ENCODE results near the gene PPM1H. TPM values are rescaled to one million over a fixed set of nuclear protein-coding genes. Genes with fewer than 3 reads are reported as not detected.

PPM1H gene
- total RNA-seq, 1 donor from 2014 or later = 31.0 TPM

GRCh38 chr12:62876938-62877548 is 57.9 kb downstream of the PPM1H start:
- no peak for DNase-seq (ENCODE audit: extremely low spot score, unreplicated experiment)
- Mint-ChIP-seq H3K4me1 (ENCODE audit: unreplicated experiment) (peaks cover 6% of the 10 kb centered on the region), H3K4me3 (no peak overlapping the region)

GRCh38 chr12:62873826-62874448 is 61.0 kb downstream of the PPM1H start:
- H3K27ac Mint-ChIP-seq = no peak overlapping the region
- H3K9me3 Mint-ChIP-seq = no peaks in the 10 kb centered on the region
- no peak overlapping the region for H3K4me3 Mint-ChIP-seq
- no peaks in the 10 kb centered on the region for H3K27me3 Mint-ChIP-seq
- H3K36me3 Mint-ChIP-seq = peaks cover 14% of the 10 kb centered on the region
- no peak for TF ChIP-seq CTCF (conservative IDR thresholded peaks at IDR 0.05)
- H3K4me1 Mint-ChIP-seq (ENCODE audit: unreplicated experiment) = no peaks in the 10 kb centered on the region
- DNase-seq (ENCODE audit: extremely low spot score, unreplicated experiment) = no peak

More at GRCh38 chr12:62876938-62877548, 57.9 kb downstream of the PPM1H start:
- peaks cover 19% of the 10 kb centered on the region for H3K36me3 Mint-ChIP-seq
- H3K27ac Mint-ChIP-seq = no peak overlapping the region
- H3K9me3 Mint-ChIP-seq = no peaks in the 10 kb centered on the region
- TF ChIP-seq CTCF (conservative IDR thresholded peaks at IDR 0.05) = no peak
- no peaks in the 10 kb centered on the region for H3K27me3 Mint-ChIP-seq

- Mint-ChIP-seq H3K36me3 (peaks cover 14% of the 10 kb centered on the region), H3K27me3 (no peaks in the 10 kb centered on the region), H3K4me3 (no peak overlapping the region), H3K4me1 (ENCODE audit: unreplicated experiment) (no peaks in the 10 kb centered on the region), H3K9me3 (no peaks in the 10 kb centered on the region), H3K27ac (no peak overlapping the region)
- DNase-seq (ENCODE audit: extremely low spot score, unreplicated experiment) = no peak
- no peak for TF ChIP-seq CTCF (conservative IDR thresholded peaks at IDR 0.05)
These were observed 61.7 kb downstream of the PPM1H start for GRCh38 chr12:62873116-62873825.

GRCh38 chr12:62868820-62869219 is 66.1 kb downstream of the PPM1H start:
- Mint-ChIP-seq H3K4me1 (ENCODE audit: unreplicated experiment) (peaks cover 26% of the 10 kb centered on the region), H3K27ac (no peak overlapping the region), H3K36me3 (peaks cover 7% of the 10 kb centered on the region), H3K9me3 (peaks cover 4% of the 10 kb centered on the region), H3K27me3 (no peaks in the 10 kb centered on the region), H3K4me3 (no peak overlapping the region)
- DNase-seq (ENCODE audit: extremely low spot score, unreplicated experiment) = no peak
- TF ChIP-seq CTCF (conservative IDR thresholded peaks at IDR 0.05) = no peak

- H3K27me3 Mint-ChIP-seq = no peaks in the 10 kb centered on the region
- H3K4me1 Mint-ChIP-seq (ENCODE audit: unreplicated experiment) = peaks cover 35% of the 10 kb centered on the region
- peak overlapping the region; percentile 72 for H3K4me3 Mint-ChIP-seq
- H3K9me3 Mint-ChIP-seq = peaks cover 4% of the 10 kb centered on the region
- H3K36me3 Mint-ChIP-seq = peaks cover 5% of the 10 kb centered on the region
- DNase-seq (ENCODE audit: extremely low spot score, unreplicated experiment) = no peak
- no peak for TF ChIP-seq CTCF (conservative IDR thresholded peaks at IDR 0.05)
- H3K27ac Mint-ChIP-seq = peak overlapping the region; percentile 95
These were observed 68.4 kb downstream of the PPM1H start for GRCh38 chr12:62866451-62867082.
